SK-N-MC (cell line): ENCODE results near the gene SPATA31A1.
"Not testable (repeated sequence)": the region's sequence is repeated elsewhere in the genome, so short reads cannot be mapped to it uniquely, and the experiment has no call there.

Source experiments
- EZH2 ChIP-seq: fragments of 200-600 bp; sonication (generic); IDR thresholded peaks from one replicate; pipeline ENCODE4 v1.6.1; 2017; ENCODE audit warnings: antibody characterized with exemption
- FOXP2 ChIP-seq: optimal IDR thresholded peaks from 2 replicates; pipeline ENCODE3; 2011; ENCODE audit warnings: mild to moderate bottlenecking, moderate library complexity; ENCODE audit not compliant: insufficient read depth; ENCODE audit errors: extremely low read length, control extremely low read depth
- POLR2AphosphoS5 ChIP-seq: IDR thresholded peaks from 2 replicates; pipeline ENCODE4 v1.6.1; 2012; ENCODE audit warnings: mild to moderate bottlenecking, low read depth, low read length, borderline replicate concordance

DNA sequence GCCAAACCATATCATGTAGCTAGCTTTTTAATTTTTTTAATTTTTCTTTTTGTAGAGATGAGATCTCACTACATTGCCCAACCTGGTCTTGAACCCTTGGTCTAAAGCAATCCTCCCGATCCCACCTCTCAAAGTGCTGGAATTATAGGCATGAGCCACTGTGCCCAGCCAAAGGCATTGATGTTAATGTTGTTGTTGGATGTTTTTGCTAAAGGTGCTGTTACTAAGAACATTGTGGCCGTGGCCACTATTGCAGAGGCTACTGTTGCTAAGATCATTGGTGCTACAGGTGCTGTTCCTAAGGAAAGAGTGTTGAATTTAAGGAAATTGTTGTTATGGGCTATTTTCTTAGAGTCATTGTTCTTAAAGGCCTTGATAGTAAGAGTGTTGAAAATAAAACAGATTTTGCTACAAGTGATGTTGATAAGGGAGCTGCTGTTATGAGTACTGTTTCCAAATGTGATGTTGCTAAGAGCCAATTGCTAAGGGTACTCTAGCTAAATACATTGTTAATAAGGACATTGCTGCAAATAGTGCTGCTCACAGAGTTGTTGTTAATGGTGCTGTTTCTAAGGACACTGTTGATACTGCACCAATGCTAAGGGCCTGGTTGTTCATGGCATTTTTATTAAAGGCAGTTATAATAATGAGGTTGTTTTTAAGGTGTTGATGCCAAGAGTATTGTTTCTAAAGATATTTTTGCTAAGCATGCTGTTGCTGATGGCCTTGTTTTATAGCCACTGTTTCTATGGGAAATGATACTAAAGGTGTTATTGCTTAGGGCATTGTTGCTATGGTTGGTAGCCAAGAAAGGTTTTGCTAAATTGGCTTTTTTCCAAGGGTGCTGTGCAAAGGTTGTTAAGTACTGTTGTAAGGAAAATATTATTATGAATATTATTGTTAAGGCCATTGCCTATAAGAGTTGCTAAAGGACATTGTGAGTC lies 52.1 kb downstream of the SPATA31A1 start:
- TF ChIP-seq EZH2, POLR2AphosphoS5, FOXP2: not testable (repeated sequence)
